Measurements from ENCODE around the gene GNAI1.

Gene GNAI1

DNA sequence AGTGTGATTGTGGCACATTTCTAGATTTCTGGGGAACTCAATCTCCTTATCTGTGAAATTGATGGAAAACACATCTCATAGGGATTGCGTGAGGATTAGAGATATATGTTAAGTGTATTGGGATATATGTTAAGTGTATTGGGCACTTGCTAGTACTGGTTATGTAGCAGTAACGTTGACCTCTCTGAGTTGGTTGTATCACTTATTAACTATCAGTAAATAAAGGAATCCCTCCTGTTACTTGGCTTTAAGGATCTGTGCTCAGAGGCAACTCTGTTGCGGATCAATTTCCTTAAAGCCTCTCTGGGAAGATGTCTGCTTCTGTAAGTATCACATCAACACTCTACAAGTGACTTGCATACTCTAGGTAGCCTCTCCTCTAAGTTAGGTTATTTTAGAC, 25.2 kb downstream of the GNAI1 start:
- DNase-seq (ENCODE audit: low spot score) = no peak

DNA sequence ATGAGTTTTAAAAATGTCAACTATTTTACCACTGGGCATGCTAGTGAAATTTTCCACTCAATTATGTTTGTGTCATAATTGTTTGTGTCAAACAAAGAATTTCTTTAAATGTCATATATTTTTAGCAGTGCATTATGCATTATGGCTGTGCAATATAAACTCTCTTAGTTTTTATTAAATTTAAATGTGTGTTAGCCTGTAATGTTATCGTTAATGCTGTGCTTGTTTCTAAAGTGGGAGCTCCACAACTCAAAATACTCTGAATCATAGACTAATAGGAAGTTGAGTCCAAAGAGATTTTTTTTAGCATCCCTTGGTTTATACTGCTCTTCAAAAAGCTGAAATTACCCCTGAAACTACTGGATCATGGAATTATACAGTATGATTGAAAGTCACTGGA, 26.8 kb downstream of the GNAI1 start:
- DNase-seq (ENCODE audit: low spot score) = no peak

- no peak for DNase-seq (ENCODE audit: low spot score)
These were observed 30.5 kb downstream of the GNAI1 start for GRCh38 chr7:80165177-80165576.

- DNase-seq (ENCODE audit: low spot score) = no peak
These were observed 35.8 kb downstream of the GNAI1 start for GRCh38 chr7:80170445-80170844.

- no peak for DNase-seq (ENCODE audit: low spot score)
These were observed 37.8 kb downstream of the GNAI1 start for GRCh38 chr7:80172387-80172786.

DNA sequence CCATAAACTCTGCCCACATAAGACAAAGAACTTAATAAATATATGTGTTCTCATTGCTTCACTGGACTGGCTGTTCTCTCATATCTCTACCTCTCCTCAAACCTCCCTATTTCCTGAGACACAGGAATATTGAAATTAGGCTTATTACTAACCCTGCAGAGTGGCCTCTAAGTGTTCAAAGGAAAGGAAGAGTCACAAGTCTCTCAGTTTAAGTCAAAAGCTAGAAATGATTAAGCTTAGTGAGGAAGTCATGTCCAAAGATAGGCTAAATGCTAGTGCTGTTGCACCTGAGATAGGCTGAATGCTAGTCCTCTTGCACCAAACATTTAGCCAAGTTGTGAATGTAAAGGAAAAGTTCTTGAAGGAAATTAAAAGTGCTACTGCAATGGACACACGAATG, 41.1 kb downstream of the GNAI1 start:
- DNase-seq (ENCODE audit: low spot score) = no peak

- DNase-seq (ENCODE audit: low spot score) = no peak
These were observed 46.8 kb downstream of the GNAI1 start for GRCh38 chr7:80181411-80181810.

DNA sequence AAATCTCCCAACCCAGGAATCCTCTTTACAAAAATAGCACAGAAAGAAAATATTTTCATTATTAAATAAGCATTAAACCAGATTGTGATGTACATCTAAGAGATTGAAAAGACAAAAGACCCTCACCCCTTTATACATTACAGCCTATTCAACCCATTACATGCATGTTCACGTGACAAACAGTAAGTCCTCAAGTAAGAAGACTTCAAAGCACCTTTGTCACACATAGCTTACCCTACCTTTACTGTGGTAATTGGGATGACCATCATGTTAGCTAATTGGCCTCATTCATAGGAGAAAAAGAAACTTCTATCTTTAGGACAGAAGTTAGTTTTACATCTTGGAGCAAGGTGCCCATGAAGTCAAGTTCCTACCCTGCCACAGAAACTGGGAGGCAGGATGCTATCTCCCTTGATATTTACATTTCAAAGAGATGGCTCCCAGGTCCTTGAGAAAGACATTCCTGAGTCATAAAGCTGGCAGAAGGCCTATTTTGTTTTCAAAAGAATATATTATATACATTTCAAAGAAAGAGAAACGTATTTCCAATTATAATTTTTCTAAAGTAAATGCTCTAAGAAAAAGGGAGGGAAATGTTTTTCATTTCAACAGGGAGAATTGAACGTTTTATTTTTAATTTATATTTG, 48.1 kb downstream of the GNAI1 start:
- DNase-seq (ENCODE audit: low spot score) = no peak

DNA sequence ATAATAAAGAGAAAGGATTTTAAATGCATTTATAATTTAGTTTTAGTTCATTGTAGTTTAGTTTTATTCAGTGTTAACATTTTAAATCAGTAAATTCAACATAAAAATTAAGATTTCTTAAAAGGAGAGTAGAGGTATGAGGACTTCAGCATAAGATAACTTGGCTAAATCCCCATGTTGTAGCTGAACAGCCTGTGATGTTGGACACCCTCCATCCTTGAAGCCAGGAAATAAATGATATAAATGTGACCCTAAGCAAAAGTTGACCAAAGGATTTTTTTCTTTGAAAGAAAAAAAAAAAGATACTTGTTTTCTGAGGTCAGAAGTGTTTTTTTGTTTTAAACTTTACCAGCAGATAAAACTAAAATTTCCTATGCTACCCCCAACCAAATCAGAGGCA, 48.7 kb downstream of the GNAI1 start:
- DNase-seq (ENCODE audit: low spot score) = no peak

- DNase-seq (ENCODE audit: low spot score) = no peak
These were observed 49.5 kb downstream of the GNAI1 start for GRCh38 chr7:80183900-80184685.

- no peak for DNase-seq (ENCODE audit: low spot score)
These were observed 50.1 kb downstream of the GNAI1 start for GRCh38 chr7:80184693-80185092.

- DNase-seq (ENCODE audit: low spot score) = no peak
These were observed 50.9 kb downstream of the GNAI1 start for GRCh38 chr7:80185571-80185970.

GRCh38 chr7:80186721-80187120, 52.1 kb downstream of the GNAI1 start:
- DNase-seq (ENCODE audit: low spot score) = no peak

DNA sequence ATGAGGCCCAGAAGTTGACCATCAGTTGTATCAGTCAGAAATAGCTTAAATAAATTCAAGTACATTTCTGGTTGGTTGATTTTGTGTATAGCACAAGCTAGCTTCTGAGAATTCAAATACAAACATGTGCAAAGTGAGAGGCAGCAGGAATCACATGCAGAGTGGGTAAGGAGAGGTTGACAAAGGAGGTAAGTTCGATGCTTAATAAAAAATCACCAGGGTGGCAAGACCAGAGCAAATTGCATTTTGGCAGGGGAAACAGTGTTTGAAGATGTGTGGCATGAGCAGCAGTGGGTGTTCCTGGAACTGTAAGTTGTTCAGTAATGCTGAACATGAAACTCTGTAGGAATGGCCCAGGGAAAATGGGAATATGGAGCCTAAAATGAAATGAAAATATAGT, 52.6 kb downstream of the GNAI1 start:
- DNase-seq (ENCODE audit: low spot score) = no peak

DNA sequence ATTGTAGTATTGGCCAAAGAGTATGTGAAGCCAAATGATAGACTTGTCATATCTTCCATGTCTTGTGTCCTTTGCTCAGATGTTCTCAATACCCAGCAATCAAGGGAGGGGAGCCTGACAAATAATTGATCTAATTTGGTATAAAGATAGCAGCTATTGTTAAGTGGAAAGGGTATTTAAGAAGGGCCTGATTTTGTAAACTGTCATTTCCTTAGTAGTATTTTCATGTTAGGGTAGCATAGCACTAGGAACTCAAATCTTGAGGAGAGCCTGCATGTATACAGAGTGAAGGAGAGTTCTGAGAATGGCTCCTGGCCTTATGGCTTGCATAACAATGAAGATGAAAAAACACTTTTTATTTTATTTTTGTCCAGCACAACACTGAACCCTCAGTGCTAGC, 53.1 kb downstream of the GNAI1 start:
- DNase-seq (ENCODE audit: low spot score) = no peak

GRCh38 chr7:80189638-80190037, 55.0 kb downstream of the GNAI1 start:
- no peak for DNase-seq (ENCODE audit: low spot score)

GRCh38 chr7:80197627-80198026, 63.0 kb downstream of the GNAI1 start:
- DNase-seq (ENCODE audit: low spot score) = no peak

DNA sequence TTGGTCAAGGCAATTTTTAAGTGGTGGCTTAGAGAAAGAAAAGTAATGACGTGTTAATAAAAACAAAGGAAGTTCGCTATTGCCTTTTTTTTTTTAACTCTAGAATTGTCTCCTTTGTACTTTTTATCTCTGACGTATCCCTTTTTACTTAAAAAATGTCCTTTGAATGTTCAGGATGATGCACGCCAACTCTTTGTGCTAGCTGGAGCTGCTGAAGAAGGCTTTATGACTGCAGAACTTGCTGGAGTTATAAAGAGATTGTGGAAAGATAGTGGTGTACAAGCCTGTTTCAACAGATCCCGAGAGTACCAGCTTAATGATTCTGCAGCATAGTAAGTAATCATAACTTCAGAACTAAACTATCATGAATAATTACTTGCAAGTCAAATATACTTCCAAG, 64.4 kb downstream of the GNAI1 start:
- no peak for DNase-seq (ENCODE audit: low spot score)

GRCh38 chr7:80204454-80204853, 69.8 kb downstream of the GNAI1 start:
- DNase-seq (ENCODE audit: low spot score) = no peak

GRCh38 chr7:80204919-80205318, 70.3 kb downstream of the GNAI1 start:
- no peak for DNase-seq (ENCODE audit: low spot score)

GRCh38 chr7:80206763-80207162, 72.1 kb downstream of the GNAI1 start:
- DNase-seq (ENCODE audit: low spot score) = no peak

DNA sequence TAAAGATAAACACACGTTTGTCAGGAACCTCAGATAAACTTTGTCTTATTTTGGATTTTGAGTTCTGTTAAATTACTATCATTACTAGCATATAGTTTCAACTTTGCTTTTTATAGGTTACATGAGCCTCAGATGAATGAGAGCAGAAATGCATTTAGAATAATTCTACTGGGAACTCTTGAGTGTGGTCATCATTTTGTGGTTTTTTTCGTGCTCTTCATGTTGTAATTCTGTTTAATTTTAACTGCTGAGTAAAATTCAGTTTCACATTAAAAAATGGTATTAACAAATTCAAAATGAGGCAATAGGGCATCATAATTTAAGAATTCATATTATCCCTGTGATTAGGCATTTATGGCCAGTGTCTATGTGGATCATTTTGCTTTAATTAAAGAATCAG, 72.9 kb downstream of the GNAI1 start:
- no peak for DNase-seq (ENCODE audit: low spot score)

GRCh38 chr7:80208700-80209099, 74.1 kb downstream of the GNAI1 start:
- DNase-seq (ENCODE audit: low spot score) = no peak

DNA sequence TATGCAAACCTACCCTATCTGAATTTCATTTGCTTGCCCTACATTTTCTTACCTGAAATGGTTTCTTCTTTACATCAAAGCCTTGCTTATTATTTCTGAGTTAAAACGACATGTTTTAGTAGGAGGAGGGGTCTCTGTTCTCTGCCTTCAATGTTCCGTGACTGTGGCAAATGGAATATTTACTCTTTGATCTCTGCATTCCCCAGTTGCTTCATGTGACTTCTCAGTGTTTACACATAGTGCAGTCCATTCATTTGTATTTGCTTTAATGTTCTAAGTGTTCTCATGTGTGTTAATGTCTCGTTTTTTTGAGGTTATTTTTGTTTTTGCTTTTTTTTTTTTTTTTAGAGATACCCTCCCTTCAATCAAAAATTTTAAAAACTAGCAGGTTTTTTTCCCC, 75.8 kb downstream of the GNAI1 start:
- no peak for DNase-seq (ENCODE audit: low spot score)

Measured in kidney capillary endothelial cell (primary cell).